Karpas-422 (cell line): Measurements from ENCODE around the gene NKAIN2. TPM values are rescaled to one million over a fixed set of nuclear protein-coding genes. Genes with fewer than 3 reads are reported as not detected.

Experiments
- DNase-seq: peaks from one replicate; pipeline ENCODE4 v3.0.0-alpha.2; 2015
- H2AFZ ChIP-seq: fragments of 200-600 bp; sonication (generic); 2 replicates; pipeline ENCODE4 v1.6.1; 2014; ENCODE audit warnings: antibody characterized with exemption, low read length, mixed read lengths
- H3K27ac ChIP-seq: fragments of 200-600 bp; sonication (generic); 2 replicates; pipeline ENCODE4 v1.5.1; 2014; ENCODE audit warnings: mild to moderate bottlenecking, low read length, moderate library complexity
- H3K27me3 ChIP-seq: fragments of 200-600 bp; sonication (generic); 2 replicates; pipeline ENCODE4 v1.6.1; 2014; ENCODE audit warnings: low read length, mixed read lengths
- H3K36me3 ChIP-seq: fragments of 200-600 bp; sonication (generic); 2 replicates; pipeline ENCODE4 v1.6.1; 2014; ENCODE audit warnings: low read length, mixed read lengths; ENCODE audit not compliant: insufficient read depth
- H3K4me1 ChIP-seq: fragments of 200-600 bp; sonication (generic); 2 replicates; pipeline ENCODE4 v1.6.1; 2014; ENCODE audit warnings: mild to moderate bottlenecking, low read length, mixed read lengths
- H3K4me2 ChIP-seq: fragments of 200-600 bp; sonication (generic); 2 replicates; pipeline ENCODE4 v1.6.1; 2014; ENCODE audit warnings: low read length, low read depth, mild to moderate bottlenecking; ENCODE audit not compliant: poor library complexity, severe bottlenecking
- H3K4me3 ChIP-seq: fragments of 200-600 bp; sonication (generic); 2 replicates; pipeline ENCODE4 v1.5.1; 2014; ENCODE audit warnings: mild to moderate bottlenecking, antibody characterized with exemption, low read length, mixed read lengths
- H3K79me2 ChIP-seq: fragments of 200-600 bp; sonication (generic); 2 replicates; pipeline ENCODE4 v1.6.1; 2014; ENCODE audit warnings: mild to moderate bottlenecking, low read length, mixed read lengths
- H3K9ac ChIP-seq: fragments of 200-600 bp; sonication (generic); 2 replicates; pipeline ENCODE4 v1.6.0; 2014; ENCODE audit warnings: low read length
- H3K9me2 ChIP-seq: fragments of 200-600 bp; sonication (generic), shearing (Covaris generic); replicated peaks from 2 replicates; pipeline ENCODE4 v1.6.0; 2014; ENCODE audit warnings: mild to moderate bottlenecking, low read length, moderate library complexity; ENCODE audit not compliant: insufficient read depth
- H3K9me3 ChIP-seq: fragments of 300-700, 200-600 bp; sonication (generic); 2 replicates; pipeline ENCODE4 v1.6.1; 2014; ENCODE audit warnings: low read length, mixed read lengths
- H4K20me1 ChIP-seq: fragments of 200-600 bp; sonication (generic); 2 replicates; pipeline ENCODE4 v1.6.1; 2014; ENCODE audit warnings: mild to moderate bottlenecking, antibody characterized with exemption, low read length, low read depth; ENCODE audit not compliant: insufficient read depth
- total RNA-seq: library from RNA; depleted of rRNA; stranded (reverse); fragments of >200 nt; shearing (Covaris generic); gene quantifications from 2 replicates; pipeline ENCODE4 v1.2.3, GENCODE V29; 2014; ENCODE audit warnings: low replicate concordance

The NKAIN2 gene
- total RNA-seq, 1 experiment from 2014 or later = not detected

DNA sequence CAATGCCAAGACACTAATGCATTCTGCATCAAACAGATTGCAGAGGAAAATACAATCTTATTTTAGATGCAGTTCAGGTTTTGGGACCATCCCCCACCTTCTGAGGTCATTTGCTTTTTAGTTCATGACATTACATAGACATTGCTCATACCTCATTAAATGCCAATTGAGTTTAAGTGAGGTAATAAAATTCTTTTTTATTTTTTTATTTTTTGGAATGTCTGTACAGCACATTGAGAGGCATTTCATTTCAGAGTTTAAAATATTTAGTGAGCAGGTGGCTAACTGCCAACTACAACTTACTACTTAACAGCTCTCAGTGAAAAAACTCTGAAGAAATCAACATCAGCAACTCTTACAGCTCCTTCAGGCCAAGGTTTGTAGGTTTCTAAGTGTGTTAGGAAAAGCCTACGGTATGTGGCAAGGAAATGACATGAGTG, 676.3 kb downstream of the NKAIN2 start:
- Histone ChIP-seq H2AFZ (no peak overlapping the region), H3K79me2 (no peaks in the 10 kb centered on the region), H3K4me2 (no peak overlapping the region), H3K36me3 (no peaks in the 10 kb centered on the region), H3K9me3 (peaks cover 10% of the 10 kb centered on the region; the same call in 1 of the 2 replicates), H3K27ac (no peak overlapping the region), H3K9me2 (no peaks in the 10 kb centered on the region), H3K27me3 (no peaks in the 10 kb centered on the region), H3K9ac (no peak overlapping the region), H4K20me1 (no peaks in the 10 kb centered on the region), H3K4me1 (no peaks in the 10 kb centered on the region), H3K4me3 (no peak overlapping the region)
- no peak for DNase-seq

GRCh38 chr6:124482071-124482491, 678.4 kb downstream of the NKAIN2 start:
- H3K27me3 ChIP-seq = no peaks in the 10 kb centered on the region
- H3K9me3 ChIP-seq = peaks cover 12% of the 10 kb centered on the region; the same call in 1 of the 2 replicates
- no peak overlapping the region for H3K9ac ChIP-seq
- no peaks in the 10 kb centered on the region for H3K4me1 ChIP-seq
- no peak overlapping the region for H2AFZ ChIP-seq
- no peaks in the 10 kb centered on the region for H3K9me2 ChIP-seq
- no peak overlapping the region for H3K4me3 ChIP-seq
- H3K4me2 ChIP-seq = no peak overlapping the region
- no peaks in the 10 kb centered on the region for H4K20me1 ChIP-seq
- H3K36me3 ChIP-seq = no peaks in the 10 kb centered on the region
- H3K79me2 ChIP-seq = no peaks in the 10 kb centered on the region
- no peak for DNase-seq
- H3K27ac ChIP-seq = no peak overlapping the region

- Histone ChIP-seq H3K4me3 (no peak overlapping the region), H3K79me2 (no peaks in the 10 kb centered on the region), H3K27me3 (no peaks in the 10 kb centered on the region), H3K9me3 (peaks cover 18% of the 10 kb centered on the region), H4K20me1 (no peaks in the 10 kb centered on the region), H3K9ac (no peak overlapping the region), H3K9me2 (no peaks in the 10 kb centered on the region), H2AFZ (no peak overlapping the region), H3K4me1 (no peaks in the 10 kb centered on the region), H3K4me2 (no peak overlapping the region), H3K36me3 (no peaks in the 10 kb centered on the region), H3K27ac (no peak overlapping the region)
- DNase-seq = no peak
Observed at GRCh38 chr6:124487623-124488431, 684.2 kb downstream of the NKAIN2 start.

DNA sequence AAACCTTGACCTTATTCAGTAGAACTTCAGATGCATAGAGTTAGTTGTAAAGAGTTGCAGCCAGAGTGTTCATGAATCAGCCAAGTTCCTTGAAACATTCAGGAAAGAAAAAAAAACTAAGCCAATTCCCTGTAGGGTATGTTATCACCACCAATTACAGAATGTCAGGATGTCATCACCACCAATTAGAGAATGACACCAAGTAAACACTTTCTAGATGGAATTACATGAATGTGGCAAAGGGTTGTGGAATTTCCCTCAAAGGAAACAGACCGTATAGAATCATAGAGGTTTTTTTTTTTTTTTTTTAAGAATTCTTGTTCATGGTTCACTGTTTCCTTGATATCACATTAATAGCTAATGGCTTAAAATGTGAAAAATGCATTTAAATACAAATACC, 686.5 kb downstream of the NKAIN2 start:
- H4K20me1 ChIP-seq = no peaks in the 10 kb centered on the region
- H2AFZ ChIP-seq = no peak overlapping the region
- H3K4me3 ChIP-seq = no peak overlapping the region
- no peaks in the 10 kb centered on the region for H3K9me2 ChIP-seq
- H3K27me3 ChIP-seq = no peaks in the 10 kb centered on the region
- no peak for DNase-seq
- H3K36me3 ChIP-seq = no peaks in the 10 kb centered on the region
- H3K4me1 ChIP-seq = no peaks in the 10 kb centered on the region
- H3K27ac ChIP-seq = no peak overlapping the region
- H3K4me2 ChIP-seq = no peak overlapping the region
- peaks cover 24% of the 10 kb centered on the region for H3K9me3 ChIP-seq
- H3K79me2 ChIP-seq = no peaks in the 10 kb centered on the region
- no peak overlapping the region for H3K9ac ChIP-seq

- no peak for DNase-seq
- Histone ChIP-seq H2AFZ (no peak overlapping the region), H3K9ac (no peak overlapping the region), H3K36me3 (no peaks in the 10 kb centered on the region), H3K9me2 (no peaks in the 10 kb centered on the region), H3K9me3 (peaks cover 22% of the 10 kb centered on the region), H3K4me3 (no peak overlapping the region), H3K79me2 (no peaks in the 10 kb centered on the region), H3K4me1 (no peaks in the 10 kb centered on the region), H3K4me2 (no peak overlapping the region), H3K27me3 (no peaks in the 10 kb centered on the region), H3K27ac (no peak overlapping the region), H4K20me1 (no peaks in the 10 kb centered on the region)
Observed at GRCh38 chr6:124493259-124493658, 689.6 kb downstream of the NKAIN2 start.

GRCh38 chr6:124494956-124495664, 691.4 kb downstream of the NKAIN2 start:
- no peaks in the 10 kb centered on the region for H3K4me1 ChIP-seq
- peaks cover 17% of the 10 kb centered on the region for H3K9me3 ChIP-seq
- H3K27me3 ChIP-seq = no peaks in the 10 kb centered on the region
- no peak overlapping the region for H2AFZ ChIP-seq
- no peaks in the 10 kb centered on the region for H3K79me2 ChIP-seq
- H3K9ac ChIP-seq = no peak overlapping the region
- H3K4me2 ChIP-seq = no peak overlapping the region
- H3K36me3 ChIP-seq = no peaks in the 10 kb centered on the region
- no peak overlapping the region for H3K27ac ChIP-seq
- no peaks in the 10 kb centered on the region for H4K20me1 ChIP-seq
- DNase-seq = no peak
- no peaks in the 10 kb centered on the region for H3K9me2 ChIP-seq
- H3K4me3 ChIP-seq = no peak overlapping the region

DNA sequence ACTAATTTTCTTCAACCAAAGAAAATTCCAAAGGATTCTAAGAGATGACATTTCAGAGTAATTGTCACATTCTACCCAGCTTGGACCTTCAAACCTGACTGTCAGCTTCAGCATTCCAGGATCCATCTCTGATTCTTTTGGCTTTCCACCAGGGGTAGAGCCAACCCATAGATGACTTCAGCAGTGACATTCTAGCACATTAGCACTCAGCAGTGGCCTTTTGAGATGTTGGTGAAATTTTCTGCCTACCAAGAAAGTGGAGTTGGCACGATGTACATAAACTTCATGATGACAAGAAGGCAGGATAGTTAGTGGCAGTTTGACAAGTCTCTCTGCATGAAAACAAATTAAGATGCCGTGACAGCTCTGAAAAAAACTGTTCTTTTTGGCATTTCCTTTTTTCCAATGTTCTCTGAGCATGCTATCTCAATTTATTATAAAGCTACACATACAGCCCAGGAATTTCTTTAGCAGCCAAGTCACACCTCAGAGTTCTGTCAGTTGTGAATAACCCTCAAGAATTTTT, 692.1 kb downstream of the NKAIN2 start:
- H3K4me3 ChIP-seq = no peak overlapping the region
- H3K4me2 ChIP-seq = no peak overlapping the region
- H2AFZ ChIP-seq = no peak overlapping the region
- no peaks in the 10 kb centered on the region for H4K20me1 ChIP-seq
- H3K9ac ChIP-seq = no peak overlapping the region
- no peaks in the 10 kb centered on the region for H3K79me2 ChIP-seq
- H3K27ac ChIP-seq = no peak overlapping the region
- H3K9me2 ChIP-seq = no peaks in the 10 kb centered on the region
- H3K9me3 ChIP-seq = peaks cover 17% of the 10 kb centered on the region
- no peak for DNase-seq
- no peaks in the 10 kb centered on the region for H3K36me3 ChIP-seq
- no peaks in the 10 kb centered on the region for H3K27me3 ChIP-seq
- no peaks in the 10 kb centered on the region for H3K4me1 ChIP-seq

DNA sequence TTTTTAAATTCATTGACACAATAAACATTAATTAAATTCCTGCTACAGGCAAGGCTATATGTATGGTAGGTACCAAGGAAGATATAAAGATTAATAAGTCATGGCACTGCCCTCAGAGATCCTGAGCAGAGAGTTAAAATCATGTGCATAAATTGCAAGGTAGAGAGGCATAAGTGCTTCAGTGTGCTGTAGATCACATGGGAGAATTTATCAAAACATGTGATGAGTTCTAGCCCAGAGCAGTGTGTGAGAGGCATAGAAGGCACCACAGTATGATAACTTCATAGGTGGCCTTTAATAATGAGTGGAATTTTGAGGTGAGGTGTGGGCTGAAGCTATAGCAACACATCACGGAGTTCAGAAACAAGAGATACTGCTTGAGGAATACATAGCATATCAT, 692.7 kb downstream of the NKAIN2 start:
- Histone ChIP-seq H3K27ac (no peak overlapping the region), H2AFZ (no peak overlapping the region), H3K36me3 (no peaks in the 10 kb centered on the region), H3K4me1 (no peaks in the 10 kb centered on the region), H3K9me3 (peaks cover 17% of the 10 kb centered on the region), H4K20me1 (no peaks in the 10 kb centered on the region), H3K9me2 (no peaks in the 10 kb centered on the region), H3K27me3 (no peaks in the 10 kb centered on the region), H3K4me2 (no peak overlapping the region), H3K9ac (no peak overlapping the region), H3K79me2 (no peaks in the 10 kb centered on the region), H3K4me3 (no peak overlapping the region)
- DNase-seq = no peak
